ENCODE data around the gene PKP1. TPM values are rescaled to one million over a fixed set of nuclear protein-coding genes. Genes with fewer than 3 reads are reported as not detected.
A peak's percentile ranks its signal among the peaks of the same experiment; 100 is the strongest.

PKP1 gene
- total and polyA plus RNA-seq, 2 of the 4 experiments (the other 2 are of a cell fraction): 0.18 to 0.36 TPM

DNA sequence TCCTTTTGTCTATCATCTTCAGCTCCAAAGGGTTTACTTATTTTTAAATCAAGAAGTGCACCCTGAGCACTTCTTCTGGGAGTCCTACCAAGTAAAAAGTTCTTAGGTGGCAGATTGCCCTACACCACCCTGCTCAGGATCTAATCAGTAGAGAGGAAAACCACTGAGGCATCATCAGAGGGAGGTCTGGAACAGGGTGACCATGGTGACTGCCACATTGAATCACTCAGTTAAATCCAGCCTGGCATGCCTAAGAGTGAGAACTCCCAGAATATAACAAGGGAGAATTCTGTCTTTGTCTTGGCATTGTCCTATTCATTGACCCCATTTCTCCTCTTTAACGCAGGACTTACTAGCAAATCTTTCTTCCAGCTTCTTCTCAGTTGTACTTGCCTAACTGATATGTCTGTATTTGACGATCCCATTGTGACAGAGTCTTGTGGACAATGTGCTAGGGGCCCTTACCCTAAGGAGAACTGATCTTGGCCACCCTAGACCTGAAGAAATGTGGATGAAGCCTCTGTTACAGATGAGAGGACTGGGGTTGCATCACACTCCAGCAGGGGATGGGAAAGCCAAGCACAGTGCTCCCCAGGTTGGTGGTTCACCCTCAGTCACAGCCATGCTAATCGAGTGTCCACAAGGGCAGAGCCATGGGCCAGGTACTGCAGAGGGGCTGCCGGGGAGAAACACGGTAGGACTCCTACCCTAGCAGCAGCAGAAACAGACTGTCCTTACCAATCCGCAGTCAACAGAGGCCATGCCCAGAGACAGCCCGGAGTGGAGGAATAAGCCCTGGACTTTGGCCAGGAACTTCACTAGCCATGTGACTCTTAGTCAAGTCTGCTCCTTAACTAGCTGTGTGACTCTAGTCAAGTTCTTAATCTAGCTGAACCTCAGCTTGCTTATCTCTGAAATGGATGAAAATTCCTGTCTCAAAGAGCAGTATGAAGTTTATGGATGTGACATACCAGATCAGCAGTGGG lies 15.4 kb downstream of the PKP1 start:
- no peak overlapping the region for H3K9ac ChIP-seq (ENCODE audit: low read depth, low read length)
- in situ Hi-C loops (cut with MboI; ENCODE audit: low sequenced_read_pairs): no loop called here

More for the DNA sequence above, 15.4 kb downstream of the PKP1 start:
- H3K9me3 ChIP-seq (ENCODE audit: control insufficient read depth, insufficient read depth, low read length): no peaks in the 10 kb centered on the region
- BruUV-seq (replicated peaks): no TSS peak
- no peak overlapping the region for H3K4me2 ChIP-seq (ENCODE audit: low read depth, low read length)
- H3K56ac ChIP-seq (ENCODE audit: extremely low read depth, insufficient read depth, low read length): no peak overlapping the region
- DNase-seq (no peak), ATAC-seq (ENCODE audit: low read depth) (no peak)
- H3K27ac ChIP-seq (ENCODE audit: insufficient read depth, low read length): no peak overlapping the region
- no peak overlapping the region for H2AK5ac ChIP-seq (ENCODE audit: low read depth, low read length)
- no peak overlapping the region for H3K23ac ChIP-seq (ENCODE audit: low read depth, low read length)
- no peak overlapping the region for H3K4ac ChIP-seq (ENCODE audit: low read depth, low read length)
- no peak overlapping the region for H3K4me3 ChIP-seq (ENCODE audit: insufficient read depth, low read depth, low read length)
- no peak for TF ChIP-seq MAFK (IDR thresholded peaks at IDR 0.05; ENCODE audit: low read depth, low read length)
- TF ChIP-seq MAZ (IDR thresholded peaks at IDR 0.05; ENCODE audit: borderline replicate concordance, low read depth, low read length): no peak
- TF ChIP-seq FOS (IDR thresholded peaks at IDR 0.05; ENCODE audit: low read depth, low read length): no peak
- TF ChIP-seq, protein P1, sequence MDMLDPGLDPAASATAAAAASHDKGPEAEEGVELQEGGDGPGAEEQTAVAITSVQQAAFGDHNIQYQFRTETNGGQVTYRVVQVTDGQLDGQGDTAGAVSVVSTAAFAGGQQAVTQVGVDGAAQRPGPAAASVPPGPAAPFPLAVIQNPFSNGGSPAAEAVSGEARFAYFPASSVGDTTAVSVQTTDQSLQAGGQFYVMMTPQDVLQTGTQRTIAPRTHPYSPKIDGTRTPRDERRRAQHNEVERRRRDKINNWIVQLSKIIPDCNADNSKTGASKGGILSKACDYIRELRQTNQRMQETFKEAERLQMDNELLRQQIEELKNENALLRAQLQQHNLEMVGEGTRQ (IDR thresholded peaks at IDR 0.05; ENCODE audit: low read depth, low read length): no peak
- no peak for TF ChIP-seq CHD1 (IDR thresholded peaks at IDR 0.05; ENCODE audit: low read depth, low read length)
- TF ChIP-seq RCOR1 (IDR thresholded peaks at IDR 0.05; ENCODE audit: insufficient replicate concordance, low read length): no peak
- TF ChIP-seq, protein P2, sequence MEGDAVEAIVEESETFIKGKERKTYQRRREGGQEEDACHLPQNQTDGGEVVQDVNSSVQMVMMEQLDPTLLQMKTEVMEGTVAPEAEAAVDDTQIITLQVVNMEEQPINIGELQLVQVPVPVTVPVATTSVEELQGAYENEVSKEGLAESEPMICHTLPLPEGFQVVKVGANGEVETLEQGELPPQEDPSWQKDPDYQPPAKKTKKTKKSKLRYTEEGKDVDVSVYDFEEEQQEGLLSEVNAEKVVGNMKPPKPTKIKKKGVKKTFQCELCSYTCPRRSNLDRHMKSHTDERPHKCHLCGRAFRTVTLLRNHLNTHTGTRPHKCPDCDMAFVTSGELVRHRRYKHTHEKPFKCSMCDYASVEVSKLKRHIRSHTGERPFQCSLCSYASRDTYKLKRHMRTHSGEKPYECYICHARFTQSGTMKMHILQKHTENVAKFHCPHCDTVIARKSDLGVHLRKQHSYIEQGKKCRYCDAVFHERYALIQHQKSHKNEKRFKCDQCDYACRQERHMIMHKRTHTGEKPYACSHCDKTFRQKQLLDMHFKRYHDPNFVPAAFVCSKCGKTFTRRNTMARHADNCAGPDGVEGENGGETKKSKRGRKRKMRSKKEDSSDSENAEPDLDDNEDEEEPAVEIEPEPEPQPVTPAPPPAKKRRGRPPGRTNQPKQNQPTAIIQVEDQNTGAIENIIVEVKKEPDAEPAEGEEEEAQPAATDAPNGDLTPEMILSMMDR (conservative IDR thresholded peaks at IDR 0.05; ENCODE audit: low read depth, low read length): no peak
- TF ChIP-seq POLR2A (IDR thresholded peaks at IDR 0.05; ENCODE audit: low read depth, low read length): no peak
- TF ChIP-seq, protein P3, sequence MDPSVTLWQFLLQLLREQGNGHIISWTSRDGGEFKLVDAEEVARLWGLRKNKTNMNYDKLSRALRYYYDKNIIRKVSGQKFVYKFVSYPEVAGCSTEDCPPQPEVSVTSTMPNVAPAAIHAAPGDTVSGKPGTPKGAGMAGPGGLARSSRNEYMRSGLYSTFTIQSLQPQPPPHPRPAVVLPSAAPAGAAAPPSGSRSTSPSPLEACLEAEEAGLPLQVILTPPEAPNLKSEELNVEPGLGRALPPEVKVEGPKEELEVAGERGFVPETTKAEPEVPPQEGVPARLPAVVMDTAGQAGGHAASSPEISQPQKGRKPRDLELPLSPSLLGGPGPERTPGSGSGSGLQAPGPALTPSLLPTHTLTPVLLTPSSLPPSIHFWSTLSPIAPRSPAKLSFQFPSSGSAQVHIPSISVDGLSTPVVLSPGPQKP (IDR thresholded peaks at IDR 0.05; ENCODE audit: borderline replicate concordance, low read depth, low read length): no peak
- no peak for TF ChIP-seq MXI1 (IDR thresholded peaks at IDR 0.05; ENCODE audit: borderline replicate concordance, low read depth, low read length)
- TF ChIP-seq RFX5 (IDR thresholded peaks at IDR 0.05; ENCODE audit: low read depth, low read length): no peak
- no peak overlapping the region for H2BK15ac ChIP-seq (ENCODE audit: low read depth, low read length)
- H4K20me1 ChIP-seq (ENCODE audit: insufficient read depth, low read length): no peaks in the 10 kb centered on the region
- no peak overlapping the region for H2BK5ac ChIP-seq (ENCODE audit: low read depth, low read length, poor library complexity, severe bottlenecking)
- H3K79me1 ChIP-seq (ENCODE audit: low read depth in 1 of 2, low read length in 2 of 2): no peaks in the 10 kb centered on the region
- CTCF ChIA-PET: no interaction called here
- no peaks in the 10 kb centered on the region for H3K4me1 ChIP-seq (ENCODE audit: control insufficient read depth, insufficient read depth, low read length)
- H2BK120ac ChIP-seq (ENCODE audit: low read depth, low read length): no peak overlapping the region
- H3K27me3 ChIP-seq (ENCODE audit: control insufficient read depth, insufficient read depth, low read length): peaks cover 59% of the 10 kb centered on the region
- no peak overlapping the region for H4K5ac ChIP-seq (ENCODE audit: low read depth, low read length)
- dilution Hi-C loops (cut with HindIII; ENCODE audit: low sequenced_read_pairs, unreplicated experiment): no loop called here
- no peak overlapping the region for H3K18ac ChIP-seq (ENCODE audit: low read depth, low read length)
- H4K91ac ChIP-seq (ENCODE audit: insufficient read depth, low read depth, low read length): no peak overlapping the region
- H4K8ac ChIP-seq (ENCODE audit: low read depth in 2 of 2, low read length in 2 of 2): no peak overlapping the region
- peak overlapping the region; percentile 7 for H2AK9ac ChIP-seq (replicated peaks; ENCODE audit: low read depth, low read length, poor library complexity)
- no peak overlapping the region for H2AFZ ChIP-seq (replicated peaks; ENCODE audit: low read length, poor library complexity)
- no peaks in the 10 kb centered on the region for H3K9me1 ChIP-seq (ENCODE audit: insufficient read depth, low read length)
- H3K36me3 ChIP-seq (ENCODE audit: control insufficient read depth, insufficient read depth, low read length): no peaks in the 10 kb centered on the region
- 94% methylated on average over 2 of the region's 7 CpGs; no CpG with 5 or more reads in 1 of the 2 experiments for WGBS, 2 experiments (ENCODE audit: extremely low coverage in 2 of 2, insufficient read length in 1 of 2)
- intact Hi-C loops (cut with micrococcal nuclease): no loop called here
- POLR2A ChIA-PET (ENCODE audit: unreplicated experiment): no interaction called here
- no peak overlapping the region for H2BK20ac ChIP-seq (ENCODE audit: low read depth, low read length)
- no peak overlapping the region for H3K14ac ChIP-seq (replicated peaks; ENCODE audit: low read depth, low read length)

Measured in IMR-90 (cell line).